Measurements from ENCODE around the gene NEURL2.

The NEURL2 gene

DNA sequence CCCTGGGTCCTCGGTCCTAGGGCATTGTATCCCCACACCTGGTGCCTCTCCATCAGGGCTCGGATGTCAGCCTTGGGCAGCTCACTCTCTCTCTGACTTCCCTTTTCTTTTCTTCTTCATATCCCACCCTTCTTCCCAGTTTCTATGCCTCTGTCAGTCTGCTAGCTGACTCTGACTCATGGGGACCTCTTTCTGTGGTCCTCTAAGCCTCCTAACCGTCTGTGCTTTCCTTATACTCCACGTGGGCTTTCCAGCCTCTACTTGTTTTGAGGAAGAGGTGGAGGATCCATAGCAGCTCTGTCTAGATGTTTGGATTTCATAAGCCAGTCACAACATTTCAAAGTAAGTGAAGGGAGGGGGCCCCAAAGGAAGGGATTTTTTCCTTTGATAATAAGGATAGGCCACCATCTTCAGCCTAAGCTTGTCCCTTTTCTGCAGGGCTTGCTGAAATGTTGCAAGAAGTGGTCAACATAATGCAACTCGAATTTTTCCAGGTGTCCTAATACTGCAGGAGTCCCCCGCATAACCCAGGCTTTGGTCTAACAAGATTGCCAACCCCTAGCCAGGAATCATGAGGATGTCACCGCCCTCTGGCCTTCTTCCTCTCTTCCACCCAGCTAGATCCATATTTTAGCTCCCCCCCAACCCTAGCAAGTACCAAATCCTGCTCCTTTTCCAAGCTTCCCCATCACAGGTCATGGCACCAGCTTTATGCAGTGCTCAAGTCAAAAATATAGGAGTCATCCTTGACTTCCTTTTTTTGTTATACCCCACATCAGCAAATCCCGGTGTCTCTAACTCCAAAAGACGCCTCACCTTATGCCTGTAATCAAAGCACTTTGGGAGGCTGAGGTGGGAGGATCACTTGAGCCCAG lies 29.7 kb upstream of the NEURL2 start:
- Histone ChIP-seq H3K27me3 (replicated peaks) (no peaks in the 10 kb centered on the region), H3K36me3 (replicated peaks) (no peaks in the 10 kb centered on the region), H3K27ac (peak overlapping the region; percentile 62), H3K4me3 (ENCODE audit: low read depth, low read length) (no peak overlapping the region)
- in situ Hi-C loops (cut with HindIII; ENCODE audit: low pct_ligation_motif_present, low sequenced_read_pairs), result no loop called here
- TF ChIP-seq, protein P1, sequence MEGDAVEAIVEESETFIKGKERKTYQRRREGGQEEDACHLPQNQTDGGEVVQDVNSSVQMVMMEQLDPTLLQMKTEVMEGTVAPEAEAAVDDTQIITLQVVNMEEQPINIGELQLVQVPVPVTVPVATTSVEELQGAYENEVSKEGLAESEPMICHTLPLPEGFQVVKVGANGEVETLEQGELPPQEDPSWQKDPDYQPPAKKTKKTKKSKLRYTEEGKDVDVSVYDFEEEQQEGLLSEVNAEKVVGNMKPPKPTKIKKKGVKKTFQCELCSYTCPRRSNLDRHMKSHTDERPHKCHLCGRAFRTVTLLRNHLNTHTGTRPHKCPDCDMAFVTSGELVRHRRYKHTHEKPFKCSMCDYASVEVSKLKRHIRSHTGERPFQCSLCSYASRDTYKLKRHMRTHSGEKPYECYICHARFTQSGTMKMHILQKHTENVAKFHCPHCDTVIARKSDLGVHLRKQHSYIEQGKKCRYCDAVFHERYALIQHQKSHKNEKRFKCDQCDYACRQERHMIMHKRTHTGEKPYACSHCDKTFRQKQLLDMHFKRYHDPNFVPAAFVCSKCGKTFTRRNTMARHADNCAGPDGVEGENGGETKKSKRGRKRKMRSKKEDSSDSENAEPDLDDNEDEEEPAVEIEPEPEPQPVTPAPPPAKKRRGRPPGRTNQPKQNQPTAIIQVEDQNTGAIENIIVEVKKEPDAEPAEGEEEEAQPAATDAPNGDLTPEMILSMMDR (IDR thresholded peaks at IDR 0.05; ENCODE audit: low read depth, low read length, missing control alignments), result no peak
- DNase-seq, result no peak

DNA sequence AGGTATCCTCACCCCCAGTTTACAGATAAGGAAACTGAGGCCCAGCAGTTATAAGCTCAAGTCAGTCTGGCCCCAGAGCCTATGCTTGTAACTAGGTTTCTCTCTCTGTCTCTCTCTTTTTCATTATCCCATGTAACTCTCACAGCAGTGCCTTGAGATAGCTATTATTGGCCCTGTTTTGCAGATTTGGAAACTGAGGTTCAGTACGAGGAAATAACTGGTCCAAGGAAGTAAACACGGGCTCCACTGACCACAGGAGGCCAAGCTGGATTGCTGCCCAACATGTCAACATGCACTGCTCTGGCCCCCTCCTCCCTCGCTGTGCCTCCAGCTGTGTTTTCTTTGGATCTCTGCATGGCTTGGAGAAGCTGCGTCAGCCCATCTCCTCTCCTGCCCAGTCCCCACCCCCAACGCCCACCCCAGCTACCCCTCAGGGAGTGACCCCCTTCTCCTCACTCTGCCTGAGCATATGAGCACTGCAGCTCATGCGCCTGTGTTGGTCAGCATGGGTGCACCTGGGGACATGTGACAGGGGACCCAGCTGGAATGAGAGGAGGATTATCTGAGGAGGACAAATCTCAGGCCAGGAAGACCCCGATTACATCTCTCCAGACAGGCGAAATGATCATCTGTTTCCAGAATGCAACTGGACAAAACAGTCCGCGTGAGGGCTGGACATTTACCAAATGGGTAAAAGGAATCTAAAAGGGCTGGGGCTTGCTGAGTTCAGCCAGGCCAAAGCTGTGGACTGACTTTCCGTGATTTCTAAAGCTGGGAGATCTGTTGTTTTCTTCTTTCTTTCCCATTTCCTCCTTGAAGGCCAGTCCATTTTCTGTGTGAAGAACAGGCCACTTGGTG lies 28.8 kb upstream of the NEURL2 start:
- in situ Hi-C loops (cut with HindIII; ENCODE audit: low pct_ligation_motif_present, low sequenced_read_pairs), result no loop called here
- H3K27me3 ChIP-seq (replicated peaks), result no peaks in the 10 kb centered on the region
- peak; percentile 87 for DNase-seq
- TF ChIP-seq, protein P1 (IDR thresholded peaks at IDR 0.05; ENCODE audit: low read depth, low read length, missing control alignments), result no peak
- H3K27ac ChIP-seq, result peak overlapping the region; percentile 62
- no peaks in the 10 kb centered on the region for H3K36me3 ChIP-seq (replicated peaks)
- H3K4me3 ChIP-seq (ENCODE audit: low read depth, low read length), result no peak overlapping the region

DNA sequence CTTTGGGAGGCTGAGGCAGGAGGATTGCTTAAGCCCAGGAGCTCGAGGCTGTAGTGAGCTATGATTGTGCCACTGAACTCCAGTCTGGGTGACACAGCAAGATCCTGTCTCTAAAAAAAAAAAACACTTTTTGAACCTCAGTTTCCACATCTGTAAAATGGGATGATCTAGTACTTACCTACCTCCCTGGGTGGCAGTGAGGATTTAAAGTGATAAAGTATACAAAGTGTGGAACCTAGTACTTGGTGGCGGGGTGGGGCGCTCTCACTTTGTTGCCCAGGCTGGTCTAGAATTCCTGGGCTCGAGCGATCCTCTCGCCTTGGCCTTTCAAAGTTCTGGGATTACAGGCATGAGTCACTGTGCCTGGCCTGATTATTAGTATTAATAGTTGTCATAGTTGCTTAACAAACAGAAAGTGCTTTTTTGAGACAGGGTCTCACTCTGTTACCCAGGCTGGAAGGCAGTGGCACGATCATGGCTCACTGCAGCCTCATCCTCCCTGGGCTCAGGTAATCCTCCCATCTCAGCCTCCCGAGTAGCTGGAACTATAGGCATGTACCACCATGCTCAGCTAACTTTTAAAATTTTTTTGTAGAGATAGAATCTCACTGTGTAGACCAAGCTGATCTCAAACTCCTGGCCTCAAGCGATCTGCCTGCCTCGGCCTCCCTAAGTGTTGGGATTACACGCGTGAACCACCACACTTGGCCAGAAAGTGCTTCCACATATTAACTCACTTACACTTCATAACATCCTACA lies 27.9 kb upstream of the NEURL2 start:
- peak overlapping the region; percentile 12 for H3K27ac ChIP-seq
- peak; percentile 43 for DNase-seq
- H3K27me3 ChIP-seq (replicated peaks), result no peaks in the 10 kb centered on the region
- in situ Hi-C loops (cut with HindIII; ENCODE audit: low pct_ligation_motif_present, low sequenced_read_pairs), result no loop called here
- TF ChIP-seq, protein P1 (IDR thresholded peaks at IDR 0.05; ENCODE audit: low read depth, low read length, missing control alignments), result no peak
- no peaks in the 10 kb centered on the region for H3K36me3 ChIP-seq (replicated peaks)
- no peak overlapping the region for H3K4me3 ChIP-seq (ENCODE audit: low read depth, low read length)

DNA sequence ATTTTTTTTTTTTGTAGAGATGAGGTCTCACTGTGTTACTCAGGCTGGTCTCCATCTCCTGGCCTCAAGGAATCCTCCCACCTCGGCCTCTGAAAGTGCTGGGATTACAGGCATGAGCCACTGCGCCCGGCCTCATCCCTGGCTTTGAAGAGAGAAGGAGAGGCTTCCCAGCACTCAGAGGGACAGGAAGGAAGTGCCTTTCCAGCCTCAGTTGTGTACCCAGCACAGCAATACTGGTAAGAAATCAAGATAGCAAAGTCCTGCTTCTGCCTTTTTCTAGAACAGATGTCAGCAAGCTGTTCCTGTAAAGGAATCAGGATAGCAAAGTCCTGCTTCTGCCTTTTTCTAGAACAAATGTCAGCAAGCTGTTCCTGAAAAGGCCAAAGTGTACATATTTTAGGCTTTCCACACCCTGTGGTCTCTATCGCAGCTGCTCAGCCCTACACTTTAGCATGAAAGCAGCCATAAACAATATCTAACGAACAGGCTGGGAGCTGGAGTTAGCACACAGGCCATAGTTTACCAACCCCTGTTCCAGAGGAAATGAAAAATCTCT lies 27.3 kb upstream of the NEURL2 start:
- TF ChIP-seq, protein P1 (IDR thresholded peaks at IDR 0.05; ENCODE audit: low read depth, low read length, missing control alignments), result no peak
- Histone ChIP-seq H3K27me3 (replicated peaks) (no peaks in the 10 kb centered on the region), H3K4me3 (ENCODE audit: low read depth, low read length) (no peak overlapping the region), H3K36me3 (replicated peaks) (no peaks in the 10 kb centered on the region), H3K27ac (no peak overlapping the region)
- DNase-seq, result no peak
- in situ Hi-C loops (cut with HindIII; ENCODE audit: low pct_ligation_motif_present, low sequenced_read_pairs), result no loop called here

DNA sequence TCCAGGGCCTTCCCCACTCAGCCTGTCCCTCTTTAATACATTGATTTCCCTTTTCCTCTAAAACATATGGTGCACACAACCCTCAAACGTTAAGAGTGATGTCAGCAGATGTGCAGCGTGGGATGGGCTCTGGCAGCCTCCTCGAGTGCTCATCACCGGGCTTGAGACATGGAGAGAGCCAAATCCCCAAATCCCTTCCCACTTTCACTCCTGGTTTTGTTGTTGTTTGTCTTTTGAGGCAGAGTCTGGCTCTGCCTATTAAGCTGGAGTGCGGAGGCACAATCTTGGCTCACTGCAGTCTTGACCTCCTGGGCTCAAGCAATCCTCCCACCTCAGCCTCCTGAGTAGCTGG lies 26.8 kb upstream of the NEURL2 start:
- no peak overlapping the region for H3K4me3 ChIP-seq (ENCODE audit: low read depth, low read length)
- no peaks in the 10 kb centered on the region for H3K27me3 ChIP-seq (replicated peaks)
- in situ Hi-C loops (cut with HindIII; ENCODE audit: low pct_ligation_motif_present, low sequenced_read_pairs), result no loop called here
- no peak for DNase-seq
- no peaks in the 10 kb centered on the region for H3K36me3 ChIP-seq (replicated peaks)
- TF ChIP-seq, protein P1 (IDR thresholded peaks at IDR 0.05; ENCODE audit: low read depth, low read length, missing control alignments), result no peak
- H3K27ac ChIP-seq, result no peak overlapping the region

Data from brain microvascular endothelial cell (primary cell).